H9 (cell line): ENCODE measurements around the gene ARHGAP10. TPM values are rescaled to one million over a fixed set of nuclear protein-coding genes. Genes with fewer than 3 reads are reported as not detected.

Experiments used
- DNase-seq: peaks from one replicate; pipeline ENCODE4 v3.0.0-alpha.2; 2017
- H2AFZ ChIP-seq: one replicate; pipeline ENCODE4 v1.6.1; 2013; ENCODE audit warnings: mild to moderate bottlenecking, low read length, control low read depth, moderate library complexity
- H2AK5ac ChIP-seq: 2 replicates; pipeline ENCODE4 v1.6.1; 2013; ENCODE audit warnings: low read length, control low read depth, mixed read lengths; ENCODE audit not compliant: insufficient read length
- H2BK120ac ChIP-seq: one replicate; pipeline ENCODE4 v1.6.1; 2013; ENCODE audit warnings: low read depth, mild to moderate bottlenecking, low read length, control low read depth, inconsistent platforms; ENCODE audit not compliant: poor library complexity, severe bottlenecking
- H2BK12ac ChIP-seq: 2 replicates; pipeline ENCODE4 v1.6.1; 2013; ENCODE audit warnings: low read length, control low read depth, mixed read lengths, low read depth; ENCODE audit not compliant: insufficient read length
- H2BK15ac ChIP-seq: 2 replicates; pipeline ENCODE4 v1.6.1; 2013; ENCODE audit warnings: low read depth, low read length, control low read depth
- H2BK20ac ChIP-seq: one replicate; pipeline ENCODE4 v1.6.1; 2013; ENCODE audit warnings: low read depth, mild to moderate bottlenecking, low read length, control low read depth, inconsistent platforms; ENCODE audit not compliant: poor library complexity, severe bottlenecking
- H2BK5ac ChIP-seq: 2 replicates; pipeline ENCODE4 v1.6.1; 2013; ENCODE audit warnings: low read length, control low read depth, mixed read lengths; ENCODE audit not compliant: insufficient read length
- H3K14ac ChIP-seq: 2 replicates; pipeline ENCODE4 v1.6.1; 2013; ENCODE audit warnings: low read length, control low read depth; ENCODE audit not compliant: insufficient read depth
- H3K18ac ChIP-seq: 2 replicates; pipeline ENCODE4 v1.6.1; 2013; ENCODE audit warnings: low read depth, mild to moderate bottlenecking, mixed read lengths, low read length, control low read depth; ENCODE audit not compliant: insufficient read length
- H3K23ac ChIP-seq: 2 replicates; pipeline ENCODE4 v1.6.1; 2013; ENCODE audit warnings: low read length, control low read depth, mixed read lengths, low read depth; ENCODE audit not compliant: insufficient read length
- H3K23me2 ChIP-seq: 2 replicates; pipeline ENCODE4 v1.6.1; 2013; ENCODE audit warnings: low read depth, mild to moderate bottlenecking, mixed read lengths, low read length, control low read depth; ENCODE audit not compliant: insufficient read length, poor library complexity, severe bottlenecking
- H3K27ac ChIP-seq: 2 replicates; pipeline ENCODE4 v1.5.1; 2013; ENCODE audit warnings: low read length, control low read depth, mixed read lengths, low read depth; ENCODE audit not compliant: insufficient read length
- H3K27me3 ChIP-seq: 2 replicates; pipeline ENCODE4 v1.6.1; 2013; ENCODE audit warnings: low read length, control low read depth, inconsistent platforms; ENCODE audit not compliant: insufficient read depth
- H3K4ac ChIP-seq: 2 replicates; pipeline ENCODE4 v1.6.1; 2013; ENCODE audit warnings: low read depth, mild to moderate bottlenecking, control low read depth, inconsistent platforms, low read length, moderate library complexity
- H3K4me1 ChIP-seq: 2 replicates; pipeline ENCODE4 v1.6.1; 2013; ENCODE audit warnings: low read length, control low read depth, inconsistent platforms; ENCODE audit not compliant: insufficient read depth
- H3K4me2 ChIP-seq: 2 replicates; pipeline ENCODE4 v1.6.1; 2013; ENCODE audit warnings: low read length, control low read depth, mixed read lengths; ENCODE audit not compliant: insufficient read length, insufficient read depth
- H3K56ac ChIP-seq: 2 replicates; pipeline ENCODE4 v1.6.1; 2013; ENCODE audit warnings: low read depth, mild to moderate bottlenecking, mixed read lengths, low read length, control low read depth; ENCODE audit not compliant: insufficient read length
- H3K79me1 ChIP-seq: 2 replicates; pipeline ENCODE4 v1.6.1; 2013; ENCODE audit warnings: low read depth, mild to moderate bottlenecking, moderate library complexity, low read length, control low read depth, inconsistent platforms; ENCODE audit not compliant: insufficient read depth, poor library complexity, severe bottlenecking
- H3K79me2 ChIP-seq: 2 replicates; pipeline ENCODE4 v1.6.1; 2013; ENCODE audit warnings: low read length, control low read depth, inconsistent platforms; ENCODE audit not compliant: insufficient read depth
- H3K9ac ChIP-seq: 2 replicates; pipeline ENCODE4 v1.6.1; 2013; ENCODE audit warnings: low read length, control low read depth, mixed read lengths; ENCODE audit not compliant: insufficient read length; ENCODE audit errors: extremely low read depth
- H3K9me3 ChIP-seq: one replicate; pipeline ENCODE4 v1.6.1; 2013; ENCODE audit warnings: low read depth, low read length, inconsistent platforms; ENCODE audit not compliant: control insufficient read depth
- H3T11ph ChIP-seq: one replicate; pipeline ENCODE4 v1.6.1; 2013; ENCODE audit warnings: mild to moderate bottlenecking, low read length, control low read depth, inconsistent platforms
- H4K20me1 ChIP-seq: one replicate; pipeline ENCODE4 v1.6.1; 2013; ENCODE audit not compliant: control insufficient read depth, insufficient read length, insufficient read depth
- H4K5ac ChIP-seq: 2 replicates; pipeline ENCODE4 v1.6.1; 2013; ENCODE audit warnings: low read depth, mild to moderate bottlenecking, mixed read lengths, low read length, control low read depth; ENCODE audit not compliant: insufficient read length
- H4K8ac ChIP-seq: replicated peaks from 2 replicates; pipeline ENCODE4 v1.6.1; 2013; ENCODE audit warnings: low read length, control low read depth, mixed read lengths, low read depth; ENCODE audit not compliant: insufficient read length
- H4K91ac ChIP-seq: 2 replicates; pipeline ENCODE4 v1.6.1; 2013; ENCODE audit warnings: low read depth, mild to moderate bottlenecking, moderate library complexity, mixed read lengths, low read length, control low read depth; ENCODE audit not compliant: insufficient read length
- H3K27ac Mint-ChIP-seq, 3 experiments: 2 replicates in 2 of 3; 3 replicates in 1 of 3; pipeline ENCODE4 v1.8.0; 2020 to 2021; ENCODE audit warnings: mixed read lengths in 3 of 3, mild to moderate bottlenecking in 1 of 3, moderate library complexity in 1 of 3
- H3K27me3 Mint-ChIP-seq: 2 replicates; pipeline ENCODE4 v1.8.0; 2021; ENCODE audit warnings: low read depth, mild to moderate bottlenecking, moderate library complexity, mixed read lengths
- H3K36me3 Mint-ChIP-seq, 3 experiments: 2 replicates in 2 of 3; 3 replicates in 1 of 3; pipeline ENCODE4 v1.8.0; 2020 to 2021; ENCODE audit warnings: low read depth in 3 of 3, mixed read lengths in 3 of 3; ENCODE audit not compliant: insufficient read depth in 1 of 3
- H3K4me1 Mint-ChIP-seq, 2 experiments: 2 replicates each; pipeline ENCODE4 v1.8.0; 2020; ENCODE audit warnings: mixed read lengths in 2 of 2
- H3K4me3 Mint-ChIP-seq, 2 experiments: 2 replicates in 1 of 2; 3 replicates in 1 of 2; pipeline ENCODE4 v1.8.0; 2020 to 2021; ENCODE audit warnings: mild to moderate bottlenecking in 2 of 2, mixed read lengths in 2 of 2, moderate library complexity in 1 of 2
- H3K9me3 Mint-ChIP-seq, 2 experiments: 2 replicates in 1 of 2; 3 replicates in 1 of 2; pipeline ENCODE4 v1.8.0; 2020; ENCODE audit warnings: mild to moderate bottlenecking in 2 of 2, mixed read lengths in 2 of 2, moderate library complexity in 1 of 2
- WGBS: extraction: QIAGEN DNeasy Blood & Tissue Kit; methylation state at CpG from one replicate; pipeline ENCODE4 v1.1.7; 2013; ENCODE audit warnings: missing lambda C conversion rate, low lambda C conversion rate, mixed read lengths; ENCODE audit not compliant: insufficient read length; ENCODE audit errors: extremely low coverage; 5-methylcytosine and 5-hydroxymethylcytosine counted together
- total RNA-seq: library from RNA; stranded (reverse); gene quantifications from 2 replicates; pipeline ENCODE4 v1.2.1, GENCODE V29; 2021
- TF ChIP-seq, protein P1 (sequence below): fragments of 200-600 bp; sonication (generic); conservative IDR thresholded peaks from 3 replicates; pipeline ENCODE4 v1.8.0; 2021; ENCODE audit warnings: antibody characterized with exemption, mild to moderate bottlenecking

The ARHGAP10 gene
- total RNA-seq, 1 experiment from 2014 or later, result 7.8 TPM

DNA sequence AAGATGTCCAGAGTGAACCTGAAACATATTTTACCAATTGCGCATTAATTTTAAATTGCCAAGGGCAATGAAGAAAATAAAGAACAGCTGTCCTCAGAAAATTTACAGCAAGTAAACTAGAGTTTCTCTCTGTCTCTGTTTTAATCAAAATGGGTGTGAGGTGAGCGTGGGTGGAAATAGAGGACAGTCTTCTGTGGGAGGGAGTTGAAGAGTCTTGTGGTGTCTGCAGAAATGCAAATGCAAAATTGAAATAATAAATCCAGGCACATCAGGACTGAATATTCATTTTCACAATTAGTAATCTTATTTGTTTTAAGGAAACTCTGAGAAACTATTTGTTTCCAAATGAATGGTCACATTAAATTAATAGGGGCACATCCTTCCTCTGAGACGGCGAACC, 192.0 kb downstream of the ARHGAP10 start:
- no peak overlapping the region for H3K9ac ChIP-seq
- DNase-seq, result no peak
- H2AK5ac ChIP-seq, result no peak overlapping the region
- no peaks in the 10 kb centered on the region; the same call in 1 of the 2 replicates for H3K4me1 ChIP-seq
- H3K27me3 Mint-ChIP-seq, result no peaks in the 10 kb centered on the region
- H3K23ac ChIP-seq, result no peak overlapping the region
- no peak overlapping the region for H2BK120ac ChIP-seq
- H3K79me2 ChIP-seq, result no peaks in the 10 kb centered on the region
- no peaks in the 10 kb centered on the region for H3K9me3 Mint-ChIP-seq
- H2BK12ac ChIP-seq, result no peak overlapping the region
- H2BK15ac ChIP-seq, result no peak overlapping the region
- H3K4me2 ChIP-seq, result no peak overlapping the region
- no peak overlapping the region for H3K14ac ChIP-seq
- H3T11ph ChIP-seq, result no peak overlapping the region
- no CpG with 5 or more reads among the region's 4 CpGs for WGBS
- H3K27ac ChIP-seq, result no peak overlapping the region
- H2BK5ac ChIP-seq, result no peak overlapping the region
- no peak overlapping the region for H4K5ac ChIP-seq
- H3K36me3 Mint-ChIP-seq, result no peaks in the 10 kb centered on the region
- no peaks in the 10 kb centered on the region for H3K27me3 ChIP-seq
- no peak overlapping the region for H3K4me3 Mint-ChIP-seq
- H3K18ac ChIP-seq, result no peak overlapping the region
- H4K91ac ChIP-seq, result no peak overlapping the region
- peaks cover 10 to 11% of the 10 kb centered on the region in 2 experiments for H3K4me1 Mint-ChIP-seq
- no peak overlapping the region for H2AFZ ChIP-seq
- H3K27ac Mint-ChIP-seq, result no peak overlapping the region
- H4K8ac ChIP-seq, result no peak overlapping the region
- H3K9me3 ChIP-seq, result no peaks in the 10 kb centered on the region
- no peaks in the 10 kb centered on the region for H4K20me1 ChIP-seq
- H3K4ac ChIP-seq, result no peak overlapping the region
- TF ChIP-seq, protein P1, sequence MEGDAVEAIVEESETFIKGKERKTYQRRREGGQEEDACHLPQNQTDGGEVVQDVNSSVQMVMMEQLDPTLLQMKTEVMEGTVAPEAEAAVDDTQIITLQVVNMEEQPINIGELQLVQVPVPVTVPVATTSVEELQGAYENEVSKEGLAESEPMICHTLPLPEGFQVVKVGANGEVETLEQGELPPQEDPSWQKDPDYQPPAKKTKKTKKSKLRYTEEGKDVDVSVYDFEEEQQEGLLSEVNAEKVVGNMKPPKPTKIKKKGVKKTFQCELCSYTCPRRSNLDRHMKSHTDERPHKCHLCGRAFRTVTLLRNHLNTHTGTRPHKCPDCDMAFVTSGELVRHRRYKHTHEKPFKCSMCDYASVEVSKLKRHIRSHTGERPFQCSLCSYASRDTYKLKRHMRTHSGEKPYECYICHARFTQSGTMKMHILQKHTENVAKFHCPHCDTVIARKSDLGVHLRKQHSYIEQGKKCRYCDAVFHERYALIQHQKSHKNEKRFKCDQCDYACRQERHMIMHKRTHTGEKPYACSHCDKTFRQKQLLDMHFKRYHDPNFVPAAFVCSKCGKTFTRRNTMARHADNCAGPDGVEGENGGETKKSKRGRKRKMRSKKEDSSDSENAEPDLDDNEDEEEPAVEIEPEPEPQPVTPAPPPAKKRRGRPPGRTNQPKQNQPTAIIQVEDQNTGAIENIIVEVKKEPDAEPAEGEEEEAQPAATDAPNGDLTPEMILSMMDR, result no peak
- H3K79me1 ChIP-seq, result no peaks in the 10 kb centered on the region
- H3K56ac ChIP-seq, result no peak overlapping the region
- no peak overlapping the region for H2BK20ac ChIP-seq
- H3K23me2 ChIP-seq, result no peaks in the 10 kb centered on the region
